CD4-positive, CD25-positive, alpha-beta regulatory T cell (primary cell): Measurements from ENCODE around the gene ISLR. TPM values are rescaled to one million over a fixed set of nuclear protein-coding genes. Genes with fewer than 3 reads are reported as not detected.

Experiments
- ATAC-seq, 2 donors: fragments of 150-1000 bp; cut with Tn5 transposase; one replicate each; pipeline ENCODE4 v1.10.0; 2021; ENCODE audit warnings: low read depth in 2 of 2, moderate number of reproducible peaks in 2 of 2, moderate library complexity in 1 of 2
- DNase-seq, 3 donors: peaks; one replicate each; pipeline versions ENCODE4 v3.0.0 to v3.0.0-alpha.2; 2012 to 2022; ENCODE audit warnings: mixed read lengths in 1 of 3
- H3K27ac ChIP-seq: one replicate; pipeline ENCODE4 v1.7.0; 2013; ENCODE audit warnings: mild to moderate bottlenecking, low read length; ENCODE audit not compliant: insufficient read depth, poor library complexity, severe bottlenecking
- H3K27me3 ChIP-seq: one replicate; pipeline ENCODE4 v1.7.0; 2013; ENCODE audit warnings: low read length; ENCODE audit not compliant: control insufficient read depth, insufficient read depth
- H3K36me3 ChIP-seq: one replicate; pipeline ENCODE4 v1.7.0; 2013; ENCODE audit warnings: mild to moderate bottlenecking, low read length, moderate library complexity; ENCODE audit not compliant: control insufficient read depth, insufficient read depth
- H3K4me1 ChIP-seq: 2 replicates; pipeline ENCODE4 v1.7.0; 2013; ENCODE audit warnings: mild to moderate bottlenecking, low read length; ENCODE audit not compliant: insufficient read depth, control insufficient read depth, poor library complexity, severe bottlenecking
- H3K4me3 ChIP-seq: one replicate; pipeline ENCODE4 v1.7.0; 2013; ENCODE audit warnings: low read depth, mild to moderate bottlenecking, low read length, moderate library complexity
- H3K9me3 ChIP-seq, 2 experiments: 1 replicate in 1 of 2; 2 replicates in 1 of 2; pipeline ENCODE4 v1.7.0; 2013; ENCODE audit warnings: low read length in 2 of 2, mild to moderate bottlenecking in 1 of 2, moderate library complexity in 1 of 2; ENCODE audit not compliant: control insufficient read depth in 2 of 2
- H3K27ac Mint-ChIP-seq, 3 donors: one replicate each; pipeline ENCODE4 v1.8.0; 2020 to 2022; ENCODE audit warnings: mild to moderate bottlenecking in 3 of 3, mixed read lengths in 3 of 3, moderate library complexity in 2 of 3
- H3K27me3 Mint-ChIP-seq: one replicate; pipeline ENCODE4 v1.8.0; 2022; ENCODE audit warnings: mild to moderate bottlenecking, mixed read lengths
- H3K36me3 Mint-ChIP-seq: one replicate; pipeline ENCODE4 v1.8.0; 2020; ENCODE audit warnings: mixed read lengths
- H3K4me1 Mint-ChIP-seq, 4 donors: one replicate each; pipeline ENCODE4 v1.8.0; 2020 to 2022; ENCODE audit warnings: mixed read lengths in 4 of 4, mild to moderate bottlenecking in 1 of 4
- H3K4me3 Mint-ChIP-seq, 4 donors: one replicate each; pipeline ENCODE4 v1.8.0; 2020 to 2022; ENCODE audit warnings: mild to moderate bottlenecking in 4 of 4, mixed read lengths in 4 of 4, moderate library complexity in 3 of 4
- H3K9me3 Mint-ChIP-seq, 7 donors: one replicate each; pipeline ENCODE4 v1.8.0; 2020 to 2022; ENCODE audit warnings: mixed read lengths in 7 of 7, mild to moderate bottlenecking in 3 of 7, moderate library complexity in 2 of 7
- polyA plus RNA-seq, 4 donors: library from polyadenylated mRNA; unstranded; fragments of 300-500 nt; fragmentation: Illumina TruSeq; gene quantifications; one replicate each; pipeline ENCODE4 v1.2.3, GENCODE V29; 2021
- total RNA-seq: library from RNA; stranded (reverse); gene quantifications from one replicate; pipeline ENCODE4 v1.2.3, GENCODE V29; 2022

ISLR gene
- total and polyA plus RNA-seq, 5 donors from 2014 or later: not detected

DNA sequence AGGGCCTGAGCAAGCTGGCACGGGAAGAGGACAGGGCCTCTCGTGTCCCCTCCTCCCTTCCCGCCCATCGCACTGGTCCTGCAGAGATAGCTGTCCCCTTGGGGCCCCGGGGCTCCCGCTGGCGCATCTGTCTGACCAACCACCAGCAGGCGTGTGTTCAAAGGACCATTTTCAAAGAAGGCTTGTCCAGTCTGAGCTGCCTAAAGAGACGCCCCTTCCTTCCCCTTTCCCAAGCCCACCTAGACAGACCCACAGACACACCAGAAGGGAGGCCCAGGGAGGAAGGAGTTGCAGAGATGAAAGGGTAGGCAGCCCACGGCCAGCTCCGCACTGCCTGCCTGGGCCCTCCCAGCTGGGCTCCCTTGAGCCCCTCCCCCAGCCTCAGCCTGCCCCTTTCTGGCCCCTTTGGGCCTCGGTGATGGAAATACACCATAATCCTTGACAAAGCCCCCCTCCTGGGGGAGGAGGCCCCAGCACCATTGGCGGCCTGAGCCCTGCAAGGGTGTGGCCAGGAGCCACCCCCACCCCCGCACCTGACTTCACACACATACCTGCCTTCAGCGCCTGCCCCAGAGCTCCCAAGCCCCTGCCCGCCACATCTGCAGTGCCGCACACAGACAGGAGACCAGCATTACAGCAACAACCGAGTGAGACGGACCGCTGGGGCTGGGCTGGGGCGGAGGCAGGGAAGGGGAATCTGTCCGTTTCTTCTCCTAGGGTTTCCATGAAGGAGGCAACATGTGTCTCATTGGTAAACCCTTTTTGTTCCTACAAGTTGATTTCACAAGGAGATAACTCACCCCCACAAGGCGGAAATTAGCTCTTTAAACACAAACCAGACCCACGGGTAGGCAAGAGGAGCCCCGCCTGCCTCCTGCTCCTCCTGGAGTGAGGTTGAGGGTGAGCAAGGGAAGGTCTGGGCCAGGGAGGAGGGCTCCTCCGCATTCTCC lies 29.2 kb downstream of the ISLR start, which contains the start of gene STRA6:
TSS of gene STRA6 (minus strand) at position 336 of the 950 bp plus-strand sequence. CDS start 520 bp downstream, outside the sequence.
- H3K4me3 ChIP-seq: no peak within 1 kb of the TSS
- Mint-ChIP-seq H3K4me3 (no peak within 1 kb of the TSS), H3K9me3 (peaks cover 0 to 2% (median 0%) of the 10 kb centered on the region in 7 donors), H3K4me1 (no peaks in the 10 kb centered on the region), H3K27me3 (peaks cover 5% of the 10 kb centered on the region), H3K27ac (no peak within 1 kb of the TSS), H3K36me3 (no peaks in the 10 kb centered on the region)
- H3K4me1 ChIP-seq: no peaks in the 10 kb centered on the region
- H3K9me3 ChIP-seq: no peaks in the 10 kb centered on the region
- no peaks in the 10 kb centered on the region for H3K27me3 ChIP-seq
- H3K36me3 ChIP-seq: no peaks in the 10 kb centered on the region
- no peak within 1 kb of the TSS for H3K27ac ChIP-seq
- no peak for ATAC-seq
- DNase-seq: no peak

GRCh38 chr15:74203914-74204431 lies 30.5 kb downstream of the ISLR start:
- Histone ChIP-seq H3K4me1 (no peaks in the 10 kb centered on the region), H3K4me3 (no peak overlapping the region), H3K9me3 (no peaks in the 10 kb centered on the region), H3K27me3 (no peaks in the 10 kb centered on the region), H3K27ac (no peak overlapping the region), H3K36me3 (no peaks in the 10 kb centered on the region)
- Mint-ChIP-seq H3K4me3 (no peak overlapping the region), H3K36me3 (no peaks in the 10 kb centered on the region), H3K4me1 (no peaks in the 10 kb centered on the region), H3K27me3 (peaks cover 5% of the 10 kb centered on the region), H3K27ac (no peak overlapping the region), H3K9me3 (peaks cover 0 to 3% (median 0%) of the 10 kb centered on the region in 7 donors)
- DNase-seq (no peak), ATAC-seq (no peak)

DNA sequence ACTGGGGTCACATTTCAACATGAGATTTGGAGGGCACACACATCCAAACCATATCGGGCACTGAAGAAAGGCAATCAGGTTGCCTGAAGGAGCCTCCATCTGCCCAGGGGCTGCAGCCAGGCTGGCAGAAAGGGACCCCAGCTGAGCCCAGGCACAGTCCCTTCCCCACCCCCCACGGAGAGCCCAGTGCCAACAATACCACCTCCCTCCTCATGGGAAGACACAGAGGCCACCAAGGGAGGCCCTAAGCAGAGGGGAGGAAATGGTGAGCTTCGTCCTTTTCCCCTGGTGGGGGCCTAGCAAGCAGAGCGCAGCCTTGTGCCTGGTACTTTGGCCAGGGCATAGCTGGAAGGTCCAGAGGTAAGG lies 32.1 kb downstream of the ISLR start:
- no peak overlapping the region for H3K27ac ChIP-seq
- Mint-ChIP-seq H3K36me3 (no peaks in the 10 kb centered on the region), H3K4me3 (no peak overlapping the region), H3K27me3 (peaks cover 5% of the 10 kb centered on the region), H3K4me1 (no peaks in the 10 kb centered on the region), H3K9me3 (peaks cover 0 to 3% (median 0%) of the 10 kb centered on the region in 7 donors), H3K27ac (no peak overlapping the region)
- DNase-seq (no peak), ATAC-seq (no peak)
- H3K27me3 ChIP-seq: no peaks in the 10 kb centered on the region
- H3K36me3 ChIP-seq: no peaks in the 10 kb centered on the region
- no peaks in the 10 kb centered on the region for H3K4me1 ChIP-seq
- H3K9me3 ChIP-seq: no peaks in the 10 kb centered on the region
- H3K4me3 ChIP-seq: no peak overlapping the region

DNA sequence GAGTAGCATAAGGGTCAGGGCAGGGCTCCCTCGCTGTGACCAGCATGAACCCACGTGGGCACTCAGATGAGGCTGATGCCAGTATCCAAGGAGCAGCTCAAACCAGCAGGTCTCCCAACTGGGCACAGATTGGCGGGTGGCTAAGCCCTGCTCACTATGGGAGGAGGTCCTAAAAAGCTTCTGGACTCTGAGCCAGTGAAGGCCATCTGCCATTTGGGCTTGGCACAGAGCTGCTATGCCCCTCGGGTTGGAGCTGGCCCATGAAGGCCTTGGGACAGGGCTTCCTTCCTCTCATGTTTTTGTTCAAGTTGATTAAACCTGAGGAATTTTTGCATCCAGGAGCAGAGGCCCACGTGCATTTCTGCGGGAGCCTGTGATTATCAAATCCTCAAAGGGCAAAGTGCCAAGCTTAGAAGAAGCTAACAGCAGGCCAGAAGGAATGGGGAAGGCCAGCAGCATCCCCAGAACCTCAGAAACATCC lies 33.3 kb downstream of the ISLR start:
- no peaks in the 10 kb centered on the region for H3K9me3 ChIP-seq
- H3K27me3 ChIP-seq: no peaks in the 10 kb centered on the region
- Mint-ChIP-seq H3K27ac (no peak overlapping the region), H3K36me3 (no peaks in the 10 kb centered on the region), H3K9me3 (peaks cover 0 to 3% (median 0%) of the 10 kb centered on the region in 7 donors), H3K4me3 (no peak overlapping the region), H3K27me3 (peaks cover 11% of the 10 kb centered on the region), H3K4me1 (no peaks in the 10 kb centered on the region)
- DNase-seq (no peak), ATAC-seq (no peak)
- H3K36me3 ChIP-seq: no peaks in the 10 kb centered on the region
- H3K27ac ChIP-seq: no peak overlapping the region
- no peak overlapping the region for H3K4me3 ChIP-seq
- no peaks in the 10 kb centered on the region for H3K4me1 ChIP-seq

DNA sequence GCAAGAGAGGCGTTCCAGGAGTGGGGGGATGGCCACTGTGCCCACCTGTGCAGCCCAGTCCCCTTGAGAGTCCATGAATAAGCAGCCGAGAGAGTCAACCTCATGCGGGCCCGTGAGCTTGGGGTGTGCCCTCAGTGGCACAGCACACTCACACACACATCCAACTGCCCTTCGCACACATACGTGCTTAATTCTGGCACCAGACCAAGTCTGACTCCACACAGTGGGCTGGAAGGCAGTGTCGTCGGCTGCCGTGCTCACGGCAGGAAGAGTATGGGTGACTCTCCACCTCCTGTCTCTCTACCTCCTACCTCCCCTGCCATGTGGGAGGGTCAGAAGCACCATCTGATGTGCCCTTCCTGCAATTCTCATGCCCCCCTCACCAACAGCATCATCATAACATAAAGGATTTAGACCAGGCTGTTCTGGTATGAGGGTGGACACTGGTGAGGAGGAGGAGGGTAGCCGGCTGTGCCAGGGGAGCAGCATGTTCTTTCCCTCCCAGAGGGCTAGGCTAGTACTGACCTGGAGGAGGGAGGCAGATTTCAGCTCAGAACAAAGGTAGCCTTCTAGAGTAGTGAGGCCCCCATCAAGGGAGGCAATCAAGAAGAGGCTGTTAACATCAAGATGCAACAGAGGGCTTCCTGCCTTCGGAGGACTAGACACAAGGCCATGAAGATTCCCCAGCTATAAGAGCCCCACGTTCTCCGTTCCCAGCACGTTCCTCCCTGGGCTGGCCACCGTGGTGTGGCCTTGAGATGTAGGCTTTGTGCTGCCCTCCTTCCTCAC lies 34.3 kb downstream of the ISLR start:
- Histone ChIP-seq H3K36me3 (no peaks in the 10 kb centered on the region), H3K27ac (no peak overlapping the region), H3K27me3 (no peaks in the 10 kb centered on the region), H3K9me3 (no peaks in the 10 kb centered on the region), H3K4me1 (no peaks in the 10 kb centered on the region), H3K4me3 (no peak overlapping the region)
- Mint-ChIP-seq H3K27me3 (peaks cover 14% of the 10 kb centered on the region), H3K36me3 (no peaks in the 10 kb centered on the region), H3K4me1 (no peaks in the 10 kb centered on the region), H3K9me3 (peaks cover 0 to 5% (median 0%) of the 10 kb centered on the region in 7 donors), H3K4me3 (no peak overlapping the region), H3K27ac (no peak overlapping the region)
- ATAC-seq (no peak), DNase-seq (no peak)

DNA sequence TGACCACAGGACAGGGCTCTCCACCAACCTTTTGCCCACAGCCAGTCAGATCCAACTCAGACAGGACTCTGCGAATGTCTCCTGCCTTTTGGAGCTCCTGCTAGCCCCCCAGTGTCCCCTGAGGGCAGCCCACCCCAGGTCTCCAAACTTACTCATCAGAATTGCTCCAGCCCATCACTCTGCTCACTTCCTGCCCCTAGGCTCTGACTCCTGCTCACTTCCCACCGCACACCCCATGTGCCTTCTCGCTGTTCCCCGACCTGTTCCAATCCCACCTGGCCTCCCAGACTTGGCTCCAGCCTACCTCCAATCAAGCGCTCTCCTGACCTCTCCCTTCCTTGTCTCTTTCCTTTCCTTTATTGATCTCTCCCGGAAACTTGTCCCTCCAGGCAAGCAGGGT lies 35.0 kb downstream of the ISLR start:
- Histone ChIP-seq H3K9me3 (no peaks in the 10 kb centered on the region), H3K36me3 (no peaks in the 10 kb centered on the region), H3K27ac (no peak overlapping the region), H3K27me3 (no peaks in the 10 kb centered on the region), H3K4me3 (no peak overlapping the region), H3K4me1 (no peaks in the 10 kb centered on the region)
- DNase-seq (no peak), ATAC-seq (no peak)
- Mint-ChIP-seq H3K36me3 (no peaks in the 10 kb centered on the region), H3K4me3 (no peak overlapping the region), H3K27me3 (peaks cover 14% of the 10 kb centered on the region), H3K4me1 (no peaks in the 10 kb centered on the region), H3K9me3 (peaks cover 0 to 4% (median 0%) of the 10 kb centered on the region in 7 donors), H3K27ac (no peak overlapping the region)

- H3K4me1 Mint-ChIP-seq: no peaks in the 10 kb centered on the region
- ATAC-seq (no peak), DNase-seq (no peak)
- H3K27ac Mint-ChIP-seq: no peak overlapping the region
- Histone ChIP-seq H3K27ac (no peak overlapping the region), H3K4me3 (no peak overlapping the region), H3K4me1 (no peaks in the 10 kb centered on the region), H3K27me3 (no peaks in the 10 kb centered on the region), H3K9me3 (no peaks in the 10 kb centered on the region), H3K36me3 (no peaks in the 10 kb centered on the region)
- peaks cover 0 to 3% (median 0%) of the 10 kb centered on the region in 7 donors for H3K9me3 Mint-ChIP-seq
- no peak overlapping the region for H3K4me3 Mint-ChIP-seq
- peaks cover 14% of the 10 kb centered on the region for H3K27me3 Mint-ChIP-seq
- no peaks in the 10 kb centered on the region for H3K36me3 Mint-ChIP-seq
Measured at GRCh38 chr15:74208901-74209559, 35.5 kb downstream of the ISLR start.
